Activated CD4-positive, alpha-beta memory T cell treated with anti-CD3 and anti-CD28 coated beads, Interleukin-2, amount 10 ng/mL, durations not matched to agents 7 days and 5 days (primary cell): ENCODE results near the gene RSPH1. TPM values are rescaled to one million over a fixed set of nuclear protein-coding genes. Genes with fewer than 3 reads are reported as not detected.

Source experiments
- total RNA-seq, 2 experiments: library from RNA; stranded (reverse); gene quantifications; one replicate each; pipeline ENCODE4 v1.2.3, GENCODE V29; 2021

The RSPH1 gene
- total RNA-seq, 2 experiments from 2014 or later, result not detected

Other genes starting within 250 kb of the RSPH1 start
- not detected for gene TFF3, start 180.8 kb downstream of the RSPH1 start, total RNA-seq
- gene TFF2, start 145.2 kb downstream of the RSPH1 start, total RNA-seq, result not detected
- not detected for gene TFF1, start 129.7 kb downstream of the RSPH1 start, total RNA-seq
- gene TMPRSS3, start 100.2 kb downstream of the RSPH1 start, total RNA-seq, result 10 to 100 TPM; 24.6 to 24.8 TPM
- gene UBASH3A, start 92.3 kb downstream of the RSPH1 start, total RNA-seq, result 10 to 100 TPM; 67.8 to 70.6 TPM
- 10 to 100 TPM; 12.7 to 13.3 TPM for gene SLC37A1, start 17.6 kb upstream of the RSPH1 start, total RNA-seq
- 10 to 100 TPM; 13.9 to 14.3 TPM for gene PDE9A, start 157.4 kb upstream of the RSPH1 start, total RNA-seq